IMR-90 (cell line): ENCODE results near the gene VASN. TPM values are rescaled to one million over a fixed set of nuclear protein-coding genes. Genes with fewer than 3 reads are reported as not detected.

Experiments
- ATAC-seq: fragments of 200-7000 bp; cut with Tn5 transposase; 2 replicates; pipeline ENCODE4 v1.9.1; 2020; ENCODE audit warnings: low read depth, mild to moderate bottlenecking, moderate library complexity
- BruUV-seq: library from RNA; stranded (reverse); fragments of 400-500 nt; replicated peaks from 2 replicates; lab custom pipeline; 2021; lab: Mats Ljungman, UMichigan
- CTCF ChIA-PET: fragments of 300-600 bp; formaldehyde crosslinking; extraction: SDS; loops from one replicate; lab custom pipeline; 2021; ENCODE audit warnings: antibody characterized with exemption; lab: Yijun Ruan, JAX
- POLR2A ChIA-PET: fragments of 300-600 bp; sonication (Branson Sonifier 250); formaldehyde crosslinking; loops from one replicate; lab custom pipeline; 2022; ENCODE audit warnings: antibody characterized with exemption; ENCODE audit not compliant: unreplicated experiment; lab: Charles Lee
- DNase-seq: peaks from one replicate; pipeline ENCODE4 v3.0.0; 2013
- H2AFZ ChIP-seq: replicated peaks from 2 replicates; pipeline ENCODE3; 2013; ENCODE audit warnings: low read length, mild to moderate bottlenecking; ENCODE audit not compliant: poor library complexity
- H2AK5ac ChIP-seq: 2 replicates; pipeline ENCODE4 v1.6.1; 2013; ENCODE audit warnings: low read depth, low read length, inconsistent platforms
- H2AK9ac ChIP-seq: replicated peaks from 2 replicates; pipeline ENCODE3; 2013; ENCODE audit warnings: mild to moderate bottlenecking, low read depth, low read length, moderate library complexity; ENCODE audit not compliant: poor library complexity
- H2BK120ac ChIP-seq: 2 replicates; pipeline ENCODE4 v1.6.1; 2013; ENCODE audit warnings: low read depth, low read length, inconsistent platforms
- H2BK15ac ChIP-seq: 3 replicates; pipeline ENCODE4 v1.6.1; 2013; ENCODE audit warnings: low read depth, low read length, inconsistent platforms
- H2BK20ac ChIP-seq: 2 replicates; pipeline ENCODE4 v1.6.1; 2013; ENCODE audit warnings: low read depth, mild to moderate bottlenecking, inconsistent platforms, low read length, moderate library complexity
- H2BK5ac ChIP-seq: 2 replicates; pipeline ENCODE4 v1.6.1; 2013; ENCODE audit warnings: mild to moderate bottlenecking, low read depth, low read length, inconsistent platforms; ENCODE audit not compliant: poor library complexity, severe bottlenecking
- H3K14ac ChIP-seq: replicated peaks from 2 replicates; pipeline ENCODE4 v1.6.1; 2013; ENCODE audit warnings: low read depth, low read length, inconsistent platforms
- H3K18ac ChIP-seq: 2 replicates; pipeline ENCODE4 v1.6.1; 2013; ENCODE audit warnings: low read depth, low read length, control low read depth
- H3K23ac ChIP-seq: 2 replicates; pipeline ENCODE4 v1.6.1; 2013; ENCODE audit warnings: low read depth, low read length, inconsistent platforms
- H3K27ac ChIP-seq: 2 replicates; pipeline ENCODE4 v1.5.1; 2013; ENCODE audit warnings: mild to moderate bottlenecking, control low read depth, low read length; ENCODE audit not compliant: insufficient read depth
- H3K27me3 ChIP-seq: 2 replicates; pipeline ENCODE4 v1.6.1; 2013; ENCODE audit warnings: low read length; ENCODE audit not compliant: control insufficient read depth, insufficient read depth
- H3K36me3 ChIP-seq: 2 replicates; pipeline ENCODE4 v1.6.1; 2013; ENCODE audit warnings: low read length, mixed read lengths; ENCODE audit not compliant: control insufficient read depth, insufficient read depth
- H3K4ac ChIP-seq: 2 replicates; pipeline ENCODE4 v1.6.1; 2013; ENCODE audit warnings: low read depth, low read length, inconsistent platforms
- H3K4me1 ChIP-seq: 2 replicates; pipeline ENCODE4 v1.6.1; 2013; ENCODE audit warnings: low read length, mixed read lengths; ENCODE audit not compliant: control insufficient read depth, insufficient read depth
- H3K4me2 ChIP-seq: 2 replicates; pipeline ENCODE4 v1.6.1; 2013; ENCODE audit warnings: low read depth, mild to moderate bottlenecking, control low read depth, low read length, moderate library complexity
- H3K4me3 ChIP-seq: 2 replicates; pipeline ENCODE4 v1.5.1; 2013; ENCODE audit warnings: low read depth, mild to moderate bottlenecking, control low read depth, low read length, moderate library complexity; ENCODE audit not compliant: insufficient read depth
- H3K56ac ChIP-seq: 2 replicates; pipeline ENCODE4 v1.6.1; 2013; ENCODE audit warnings: low read length, inconsistent platforms; ENCODE audit not compliant: insufficient read depth; ENCODE audit errors: extremely low read depth
- H3K79me1 ChIP-seq, 2 experiments: 2 replicates each; pipeline ENCODE4 v1.6.1; 2013; ENCODE audit warnings: low read length in 2 of 2, inconsistent platforms in 1 of 2, low read depth in 1 of 2
- H3K9ac ChIP-seq: 2 replicates; pipeline ENCODE4 v1.6.1; 2013; ENCODE audit warnings: low read depth, low read length, control low read depth
- H3K9me1 ChIP-seq: 2 replicates; pipeline ENCODE4 v1.6.1; 2013; ENCODE audit warnings: low read length, inconsistent platforms; ENCODE audit not compliant: insufficient read depth
- H3K9me3 ChIP-seq: 2 replicates; pipeline ENCODE4 v1.6.1; 2013; ENCODE audit warnings: low read length; ENCODE audit not compliant: control insufficient read depth, insufficient read depth
- H4K20me1 ChIP-seq: 2 replicates; pipeline ENCODE4 v1.6.1; 2013; ENCODE audit warnings: low read length, inconsistent platforms; ENCODE audit not compliant: insufficient read depth
- H4K5ac ChIP-seq: 2 replicates; pipeline ENCODE4 v1.6.1; 2013; ENCODE audit warnings: mild to moderate bottlenecking, low read depth, low read length, control low read depth
- H4K8ac ChIP-seq, 2 experiments: 2 replicates each; pipeline ENCODE4 v1.6.1; 2013; ENCODE audit warnings: low read depth in 2 of 2, low read length in 2 of 2, control low read depth in 1 of 2, inconsistent platforms in 1 of 2
- H4K91ac ChIP-seq: 2 replicates; pipeline ENCODE4 v1.6.1; 2013; ENCODE audit warnings: low read depth, low read length, inconsistent platforms; ENCODE audit not compliant: insufficient read depth
- SMC3 ChIP-seq: fragments of 150-350 bp; IDR thresholded peaks from 2 replicates; pipeline ENCODE4 v1.6.1; 2016; ENCODE audit warnings: low read depth, mild to moderate bottlenecking, antibody characterized with exemption, low read length, moderate library complexity
- WGBS, 2 experiments: methylation state at CpG; one replicate each; pipeline versions ENCODE4 v1.1.5 to v1.1.7; 2013; ENCODE audit warnings: missing lambda C conversion rate in 2 of 2; ENCODE audit not compliant: insufficient read length in 1 of 2; ENCODE audit errors: extremely low coverage in 2 of 2; 5-methylcytosine and 5-hydroxymethylcytosine counted together
- dilution Hi-C: fragments of 300-500 bp; cut with HindIII; formaldehyde crosslinking; loops from one replicate; pipeline ENCODE4 v1.14.3; 2018; ENCODE audit warnings: low sequenced_read_pairs; ENCODE audit not compliant: unreplicated experiment
- in situ Hi-C: fragments of 300-500 bp; cut with MboI; formaldehyde crosslinking; loops from 3 replicates; pipeline ENCODE4 v1.14.3; 2019; ENCODE audit warnings: low sequenced_read_pairs, inconsistent platforms, mixed read lengths
- intact Hi-C: fragments of 100-400 bp; cut with micrococcal nuclease; formaldehyde crosslinking; loops from 2 replicates; pipeline ENCODE4 v1.10.0; 2022
- polyA plus RNA-seq, 3 experiments: library from polyadenylated mRNA; depleted of rRNA; stranded (reverse); fragments of >200 nt; gene quantifications; 2 replicates each; pipeline ENCODE4 v1.2.3, GENCODE V29; 2012; ENCODE audit warnings: low replicate concordance in 1 of 3
- total RNA-seq: library from RNA; depleted of rRNA; stranded (reverse); fragments of >200 nt; gene quantifications from 2 replicates; pipeline ENCODE4 v1.2.3, GENCODE V29; 2012
- TF ChIP-seq, protein P1 (sequence below): conservative IDR thresholded peaks from 2 replicates; pipeline ENCODE4 v1.5.1; 2012; ENCODE audit warnings: mild to moderate bottlenecking, low read depth, low read length, improper control_type of control experiment

Gene VASN
- total and polyA plus RNA-seq, 2 of the 4 experiments (the other 2 are of a cell fraction) = 9.3 to 87.2 TPM

DNA sequence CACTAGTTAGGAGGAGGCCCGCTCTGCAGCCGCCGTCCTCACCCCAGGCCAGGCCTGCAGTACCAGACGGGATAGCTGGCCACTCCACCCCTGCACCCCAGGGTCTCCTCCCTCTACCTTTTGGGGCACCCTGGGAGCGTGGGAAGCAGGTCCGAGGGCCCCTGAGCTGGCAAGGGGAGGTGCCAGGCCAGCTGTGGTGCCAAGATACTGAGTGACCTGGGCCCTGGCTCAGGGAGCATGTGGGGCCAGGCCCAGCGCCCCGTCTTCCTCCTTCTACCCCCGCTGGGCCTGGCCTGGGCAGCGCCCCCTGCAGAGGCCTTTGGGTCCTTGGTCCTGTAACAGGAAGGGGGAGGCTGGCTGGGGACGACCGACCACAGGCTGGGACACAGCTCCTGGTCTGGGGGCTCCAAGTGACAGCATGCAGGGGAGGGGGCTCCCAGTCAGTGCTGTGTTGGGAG lies 33.5 kb upstream of the VASN start:
- Histone ChIP-seq H2BK5ac (no peak overlapping the region), H2BK15ac (no peak overlapping the region), H2AK5ac (no peak overlapping the region), H3K4me3 (no peak overlapping the region), H3K18ac (no peak overlapping the region), H3K4ac (no peak overlapping the region), H3K14ac (no peak overlapping the region), H3K36me3 (peaks cover 40% of the 10 kb centered on the region), H3K9me3 (no peaks in the 10 kb centered on the region), H4K8ac (no peak overlapping the region), H2BK120ac (no peak overlapping the region), H4K20me1 (peaks cover 46% of the 10 kb centered on the region), H3K27ac (no peak overlapping the region), H3K27me3 (no peaks in the 10 kb centered on the region), H3K4me2 (no peak overlapping the region), H3K9ac (no peak overlapping the region), H3K4me1 (peaks cover 7% of the 10 kb centered on the region; the same call in 1 of the 2 replicates), H3K79me1 (peaks cover 17 to 58% of the 10 kb centered on the region in 2 experiments), H2AFZ (no peak overlapping the region), H2BK20ac (no peak overlapping the region), H3K56ac (no peak overlapping the region), H2AK9ac (peak overlapping the region; percentile 50), H4K5ac (no peak overlapping the region), H3K23ac (no peak overlapping the region), H4K91ac (no peak overlapping the region), H3K9me1 (no peaks in the 10 kb centered on the region)
- dilution Hi-C loops = no loop called here
- intact Hi-C loops = no loop called here
- ChIA-PET CTCF (no interaction called here), POLR2A (no interaction called here)
- TF ChIP-seq SMC3 = no peak
- TF ChIP-seq, protein P1, sequence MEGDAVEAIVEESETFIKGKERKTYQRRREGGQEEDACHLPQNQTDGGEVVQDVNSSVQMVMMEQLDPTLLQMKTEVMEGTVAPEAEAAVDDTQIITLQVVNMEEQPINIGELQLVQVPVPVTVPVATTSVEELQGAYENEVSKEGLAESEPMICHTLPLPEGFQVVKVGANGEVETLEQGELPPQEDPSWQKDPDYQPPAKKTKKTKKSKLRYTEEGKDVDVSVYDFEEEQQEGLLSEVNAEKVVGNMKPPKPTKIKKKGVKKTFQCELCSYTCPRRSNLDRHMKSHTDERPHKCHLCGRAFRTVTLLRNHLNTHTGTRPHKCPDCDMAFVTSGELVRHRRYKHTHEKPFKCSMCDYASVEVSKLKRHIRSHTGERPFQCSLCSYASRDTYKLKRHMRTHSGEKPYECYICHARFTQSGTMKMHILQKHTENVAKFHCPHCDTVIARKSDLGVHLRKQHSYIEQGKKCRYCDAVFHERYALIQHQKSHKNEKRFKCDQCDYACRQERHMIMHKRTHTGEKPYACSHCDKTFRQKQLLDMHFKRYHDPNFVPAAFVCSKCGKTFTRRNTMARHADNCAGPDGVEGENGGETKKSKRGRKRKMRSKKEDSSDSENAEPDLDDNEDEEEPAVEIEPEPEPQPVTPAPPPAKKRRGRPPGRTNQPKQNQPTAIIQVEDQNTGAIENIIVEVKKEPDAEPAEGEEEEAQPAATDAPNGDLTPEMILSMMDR = 0 out of 2 replicates have a peak, but pooled peaks have one; percentile 2
- ATAC-seq (no peak), DNase-seq (no peak)
- no CpG with 5 or more reads among the region's 12 CpGs for WGBS, 2 experiments
- BruUV-seq = no TSS peak
- in situ Hi-C loops = loop anchor here (10.0 kb wide), 1 partner anchor 353 kb away; no protein-coding TSS in a partner anchor
